PC-9 (cell line): ENCODE data around the gene RAG2. TPM values are rescaled to one million over a fixed set of nuclear protein-coding genes. Genes with fewer than 3 reads are reported as not detected.

Source experiments
- BruUV-seq: library from RNA; stranded (reverse); fragments of 400-500 nt; replicated peaks from 2 replicates; lab custom pipeline; 2021; lab: Mats Ljungman, UMichigan
- CTCF ChIA-PET: fragments of 300-600 bp; sonication (Branson Sonifier 250); formaldehyde crosslinking; loops from one replicate; lab custom pipeline; 2022; ENCODE audit warnings: antibody characterized with exemption; lab: Charles Lee
- POLR2A ChIA-PET: fragments of 300-600 bp; sonication (Branson Sonifier 250); formaldehyde crosslinking; loops from one replicate; lab custom pipeline; 2022; ENCODE audit warnings: antibody characterized with exemption; ENCODE audit not compliant: unreplicated experiment; lab: Charles Lee
- DNase-seq, 2 experiments: peaks; one replicate each; pipeline versions ENCODE4 v3.0.0 to v3.0.0-alpha.2; 2015 to 2022; ENCODE audit warnings: mixed read lengths in 1 of 2
- H2AFZ ChIP-seq: fragments of 200-600 bp; sonication (generic); 2 replicates; pipeline ENCODE4 v1.8.1; 2017; ENCODE audit warnings: antibody characterized with exemption
- H3F3A ChIP-seq: fragments of 200-600 bp; sonication (generic); 2 replicates; pipeline ENCODE4 v1.8.1; 2017; ENCODE audit warnings: antibody characterized with exemption, mild to moderate bottlenecking, low read depth; ENCODE audit not compliant: insufficient read depth
- H3K27ac ChIP-seq: fragments of 200-600 bp; sonication (generic); 2 replicates; pipeline ENCODE4 v1.6.1; 2016; ENCODE audit warnings: mixed run types
- H3K27me3 ChIP-seq: fragments of 200-600 bp; sonication (generic); 2 replicates; pipeline ENCODE4 v1.6.1; 2016; ENCODE audit warnings: low read depth, mixed run types; ENCODE audit not compliant: insufficient read depth
- H3K36me3 ChIP-seq: fragments of 200-600 bp; sonication (generic); 2 replicates; pipeline ENCODE4 v1.6.1; 2016; ENCODE audit warnings: low read depth, mixed run types
- H3K4me1 ChIP-seq: fragments of 200-600 bp; sonication (generic); replicated peaks from 2 replicates; pipeline ENCODE4 v1.6.1; 2016; ENCODE audit warnings: mixed run types; ENCODE audit not compliant: insufficient read depth
- H3K4me2 ChIP-seq: fragments of 200-600 bp; sonication (generic); 2 replicates; pipeline ENCODE4 v1.6.1; 2017; ENCODE audit warnings: mixed run types
- H3K4me3 ChIP-seq: fragments of 200-600 bp; sonication (generic); 2 replicates; pipeline ENCODE4 v1.6.1; 2016; ENCODE audit warnings: mixed run types
- H3K79me2 ChIP-seq: fragments of 200-600 bp; sonication (generic); 2 replicates; pipeline ENCODE4 v1.6.1; 2017; ENCODE audit warnings: low read depth, mixed run types
- H3K9me2 ChIP-seq: fragments of 200-600 bp; sonication (generic); 2 replicates; pipeline ENCODE4 v1.8.1; 2017; ENCODE audit warnings: mild to moderate bottlenecking; ENCODE audit not compliant: insufficient read depth
- H3K9me3 ChIP-seq: fragments of 200-600 bp; sonication (generic); 2 replicates; pipeline ENCODE4 v1.8.1; 2016; ENCODE audit warnings: low read depth; ENCODE audit not compliant: insufficient read depth
- H4K20me1 ChIP-seq: fragments of 200-600 bp; sonication (generic); 2 replicates; pipeline ENCODE4 v1.8.1; 2017; ENCODE audit not compliant: insufficient read depth
- CTCF ChIP-seq: fragments of 200-600 bp; sonication (generic); conservative IDR thresholded peaks from 2 replicates; pipeline ENCODE4 v1.6.1; 2017; ENCODE audit warnings: mixed run types, antibody characterized with exemption, mild to moderate bottlenecking, moderate library complexity
- EZH2 ChIP-seq: fragments of 200-600 bp; sonication (generic); IDR thresholded peaks from 2 replicates; pipeline ENCODE4 v1.8.0; 2017; ENCODE audit warnings: antibody characterized with exemption, low read depth
- intact Hi-C: fragments of 100-400 bp; cut with micrococcal nuclease; formaldehyde crosslinking; loops from one replicate; pipeline ENCODE4 v1.10.0; 2022; ENCODE audit not compliant: unreplicated experiment
- total RNA-seq: library from RNA; stranded (reverse); gene quantifications from 2 replicates; pipeline ENCODE4 v1.2.3, GENCODE V29; 2021

The RAG2 gene
- total RNA-seq, 1 experiment from 2014 or later: not detected

DNA sequence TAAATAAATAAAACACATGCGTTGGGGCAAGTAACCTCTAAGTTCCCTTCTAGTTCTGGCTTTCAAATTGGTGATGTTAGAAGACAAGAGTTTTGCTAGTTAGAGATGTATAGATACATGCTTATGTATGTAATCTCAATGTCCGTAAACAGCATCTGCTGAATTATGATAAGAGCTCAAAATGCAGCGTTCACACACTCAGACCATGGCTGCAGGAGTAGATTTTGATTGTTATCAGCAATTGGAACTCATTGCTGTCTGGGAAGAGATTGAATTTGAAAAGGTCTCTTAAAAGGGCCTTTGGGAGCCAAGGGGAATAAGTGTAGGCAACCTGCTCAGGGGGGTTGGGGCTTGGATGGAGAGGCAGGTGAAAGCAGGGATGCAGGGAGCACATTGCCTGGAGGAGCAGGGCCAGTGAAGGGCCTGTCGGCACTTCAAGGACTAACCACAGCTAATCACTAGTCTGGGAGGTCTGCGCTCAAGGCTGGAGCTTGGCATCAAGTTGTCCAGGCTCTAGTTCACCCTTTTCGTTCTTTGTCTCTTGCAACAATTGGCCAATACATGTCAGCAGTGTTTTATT is 32.9 kb downstream of the RAG2 start:
- no peaks in the 10 kb centered on the region for H3K36me3 ChIP-seq
- BruUV-seq: no TSS peak
- POLR2A ChIA-PET: no interaction called here
- H3K79me2 ChIP-seq: no peaks in the 10 kb centered on the region
- no peak for TF ChIP-seq CTCF
- no peak for TF ChIP-seq EZH2
- DNase-seq: no peak
- no peak overlapping the region for H3K4me3 ChIP-seq
- no peak overlapping the region for H3K4me2 ChIP-seq
- H3K4me1 ChIP-seq: no peaks in the 10 kb centered on the region
- H4K20me1 ChIP-seq: no peaks in the 10 kb centered on the region
- no peak overlapping the region for H2AFZ ChIP-seq
- H3K9me2 ChIP-seq: peaks cover 9% of the 10 kb centered on the region; the same call in 1 of the 2 replicates
- CTCF ChIA-PET: interaction anchor here (0.8 to 2.0 kb wide), 4 partner anchors 108 to 182 kb away, joined by 3 to 11 read pairs (median 4); no protein-coding TSS in a partner anchor
- H3K27me3 ChIP-seq: no peaks in the 10 kb centered on the region
- no peaks in the 10 kb centered on the region for H3F3A ChIP-seq
- intact Hi-C loops: no loop called here
- no peaks in the 10 kb centered on the region for H3K9me3 ChIP-seq
- no peak overlapping the region for H3K27ac ChIP-seq

DNA sequence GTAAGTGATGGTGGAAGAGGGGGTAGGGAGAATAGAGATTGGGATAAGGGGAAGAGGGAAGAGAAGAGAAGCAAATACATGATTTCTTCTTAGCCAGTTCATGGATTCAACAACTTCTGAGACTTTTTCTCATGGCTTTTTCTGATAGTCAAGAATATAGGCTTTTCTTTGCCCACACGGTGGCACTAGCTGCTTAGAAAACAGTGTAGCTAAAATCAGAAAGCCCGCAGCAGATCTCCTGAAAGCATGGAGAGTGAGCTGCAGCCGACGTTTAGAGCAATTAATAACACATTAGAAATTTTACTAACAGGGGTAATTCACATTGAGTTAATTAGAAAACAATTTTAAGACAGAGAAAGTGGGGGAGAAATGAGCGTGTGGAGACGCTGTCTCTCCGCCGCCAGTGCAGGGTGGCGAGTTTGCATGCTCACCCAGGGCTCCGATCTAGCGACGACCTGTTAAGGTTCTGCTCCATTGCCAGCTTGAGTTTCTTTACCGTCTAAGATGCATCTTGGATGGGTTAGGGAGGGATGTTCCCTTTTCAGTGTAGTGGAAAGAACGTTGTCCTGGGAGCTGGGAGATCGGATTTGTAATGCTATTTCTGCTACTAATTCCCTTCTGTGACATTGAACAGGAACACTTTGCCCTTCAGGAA is 33.5 kb downstream of the RAG2 start:
- TF ChIP-seq CTCF: peak; percentile 68
- TF ChIP-seq EZH2: no peak
- Histone ChIP-seq H3F3A (no peaks in the 10 kb centered on the region), H3K27ac (no peak overlapping the region), H3K36me3 (no peaks in the 10 kb centered on the region), H2AFZ (no peak overlapping the region), H3K27me3 (no peaks in the 10 kb centered on the region), H3K79me2 (no peaks in the 10 kb centered on the region), H3K9me2 (peaks cover 9% of the 10 kb centered on the region; the same call in 1 of the 2 replicates), H3K9me3 (0 out of 2 replicates have a peak, but pooled peaks cover 3% of the 10 kb centered on the region), H3K4me1 (no peaks in the 10 kb centered on the region), H3K4me2 (no peak overlapping the region), H3K4me3 (no peak overlapping the region), H4K20me1 (no peaks in the 10 kb centered on the region)
- ChIA-PET POLR2A (no interaction called here), CTCF (interaction anchor here (1.1 to 2.0 kb wide), 3 partner anchors 109 to 182 kb away, joined by 3 to 11 read pairs (median 4); no protein-coding TSS in a partner anchor)
- peak in 1 of 2 experiments; percentile 24 for DNase-seq
- intact Hi-C loops: loop anchor here (1.0 kb wide), 2 partner anchors 109 to 183 kb away; no protein-coding TSS in a partner anchor
- BruUV-seq: no TSS peak

- Histone ChIP-seq H3K36me3 (no peaks in the 10 kb centered on the region), H3K4me1 (peaks cover 12% of the 10 kb centered on the region), H3K27ac (no peak overlapping the region), H4K20me1 (no peaks in the 10 kb centered on the region), H2AFZ (peak overlapping the region; percentile 99; the same call in 1 of the 2 replicates), H3K9me2 (peaks cover 9% of the 10 kb centered on the region; the same call in 1 of the 2 replicates), H3K79me2 (no peaks in the 10 kb centered on the region), H3K9me3 (peaks cover 13% of the 10 kb centered on the region), H3F3A (peaks cover 10% of the 10 kb centered on the region), H3K4me2 (peak overlapping the region; percentile 97), H3K27me3 (no peaks in the 10 kb centered on the region), H3K4me3 (peak overlapping the region; percentile 75)
- no peak for DNase-seq
- intact Hi-C loops: no loop called here
- BruUV-seq: no TSS peak
- POLR2A ChIA-PET: no interaction called here
- no peak for TF ChIP-seq EZH2
- no peak for TF ChIP-seq CTCF
- CTCF ChIA-PET: no interaction called here
These were observed 39.2 kb downstream of the RAG2 start for GRCh38 chr11:36558571-36559413.
